ENCODE results near the gene C9orf43. TPM values are rescaled to one million over a fixed set of nuclear protein-coding genes. Genes with fewer than 3 reads are reported as not detected.

C9orf43 gene
- total and polyA plus RNA-seq, 10 of the 15 experiments (the other 5 are each of a cell fraction or from before 2014, with no cell fraction given) = 0.08 to 0.79 (median 0.55) TPM

- SMC1A ChIA-PET (ENCODE audit: uncharacterized antibody, unreplicated experiment) = no interaction called here
Observed at GRCh38 chr9:113370806-113371325, 39.7 kb upstream of the C9orf43 start.

More at GRCh38 chr9:113370806-113371325, 39.7 kb upstream of the C9orf43 start:
- H3K4me3 ChIP-seq = no peak overlapping the region
- in situ Hi-C loops (cut with MboI) = no loop called here
- POLR2A ChIA-PET = no interaction called here
- H3K79me2 ChIP-seq (ENCODE audit: control insufficient read depth, insufficient read depth, low read length) = peaks cover 5% of the 10 kb centered on the region
- H3K27ac ChIP-seq (ENCODE audit: control insufficient read depth, insufficient read depth) = no peak overlapping the region
- no peak for TF ChIP-seq IKZF1 (conservative IDR thresholded peaks at IDR 0.05)
- no peak for TF ChIP-seq RELA (IDR thresholded peaks at IDR 0.05; ENCODE audit: borderline replicate concordance, partially characterized antibody)
- no peak for TF ChIP-seq CHD4 (IDR thresholded peaks at IDR 0.05)
- no peak for TF ChIP-seq CTCF (IDR thresholded peaks at IDR 0.05 in 2 of 3, conservative IDR thresholded peaks at IDR 0.05 in 1 of 3; ENCODE audit: control insufficient read depth in 2 of 3, extremely low read depth in 1 of 3, insufficient read depth in 1 of 3, low read depth in 3 of 3, low read length in 3 of 3)
- TF ChIP-seq JUNB (IDR thresholded peaks at IDR 0.05) = no peak
- TF ChIP-seq IKZF2 (IDR thresholded peaks at IDR 0.05) = no peak
- no peak for TF ChIP-seq NFXL1 (IDR thresholded peaks at IDR 0.05; ENCODE audit: borderline replicate concordance)
- no peak for TF ChIP-seq SMAD5 (IDR thresholded peaks at IDR 0.05; ENCODE audit: low read depth)
- H3K27me3 ChIP-seq (replicated peaks in 1 of 2; ENCODE audit: control insufficient read depth in 2 of 2, insufficient read depth in 2 of 2, low read length in 1 of 2) = no peaks in the 10 kb centered on the region
- CTCF ChIA-PET = no interaction called here
- H4K20me1 ChIP-seq (ENCODE audit: control insufficient read depth, insufficient read depth) = no peaks in the 10 kb centered on the region
- intact Hi-C loops (cut with micrococcal nuclease; ENCODE audit: unreplicated experiment) = no loop called here
- DNase-seq (ENCODE audit: low read depth, low spot score) = no peak
- no peak for ATAC-seq
- no peak for FAIRE-seq
- WGBS (ENCODE audit: insufficient coverage, insufficient replicate concordance, low lambda C conversion rate, missing lambda C conversion rate) = 77% methylated on average over 8 of the region's 8 CpGs
- no TSS peak for BruUV-seq (replicated peaks)
- peaks cover 5 to 7% of the 10 kb centered on the region in 2 experiments for H3K36me3 ChIP-seq (ENCODE audit: control insufficient read depth in 2 of 2, insufficient read depth in 2 of 2, low read length in 1 of 2)
- no peaks in the 10 kb centered on the region for H3K9me3 ChIP-seq (replicated peaks; ENCODE audit: control insufficient read depth, insufficient read depth, low read length)
- H3K9ac ChIP-seq (ENCODE audit: control insufficient read depth, insufficient read depth, low read length) = no peak overlapping the region
- RAD21 ChIA-PET (ENCODE audit: unreplicated experiment) = no interaction called here
- H3K4me2 ChIP-seq (ENCODE audit: control insufficient read depth, insufficient read depth) = no peak overlapping the region
- H2AFZ ChIP-seq (ENCODE audit: control insufficient read depth, low read depth, low read length) = no peak overlapping the region
- peaks cover 18% of the 10 kb centered on the region for H3K4me1 ChIP-seq (ENCODE audit: control insufficient read depth, insufficient read depth, low read length)
